Measurements from ENCODE around the gene RETREG1. TPM values are rescaled to one million over a fixed set of nuclear protein-coding genes. Genes with fewer than 3 reads are reported as not detected.
A peak's percentile ranks its signal among the peaks of the same experiment; 100 is the strongest.

The RETREG1 gene
- total RNA-seq, 8 experiments from 2014 or later: 5.5 to 62.9 (median 9.7) TPM

DNA sequence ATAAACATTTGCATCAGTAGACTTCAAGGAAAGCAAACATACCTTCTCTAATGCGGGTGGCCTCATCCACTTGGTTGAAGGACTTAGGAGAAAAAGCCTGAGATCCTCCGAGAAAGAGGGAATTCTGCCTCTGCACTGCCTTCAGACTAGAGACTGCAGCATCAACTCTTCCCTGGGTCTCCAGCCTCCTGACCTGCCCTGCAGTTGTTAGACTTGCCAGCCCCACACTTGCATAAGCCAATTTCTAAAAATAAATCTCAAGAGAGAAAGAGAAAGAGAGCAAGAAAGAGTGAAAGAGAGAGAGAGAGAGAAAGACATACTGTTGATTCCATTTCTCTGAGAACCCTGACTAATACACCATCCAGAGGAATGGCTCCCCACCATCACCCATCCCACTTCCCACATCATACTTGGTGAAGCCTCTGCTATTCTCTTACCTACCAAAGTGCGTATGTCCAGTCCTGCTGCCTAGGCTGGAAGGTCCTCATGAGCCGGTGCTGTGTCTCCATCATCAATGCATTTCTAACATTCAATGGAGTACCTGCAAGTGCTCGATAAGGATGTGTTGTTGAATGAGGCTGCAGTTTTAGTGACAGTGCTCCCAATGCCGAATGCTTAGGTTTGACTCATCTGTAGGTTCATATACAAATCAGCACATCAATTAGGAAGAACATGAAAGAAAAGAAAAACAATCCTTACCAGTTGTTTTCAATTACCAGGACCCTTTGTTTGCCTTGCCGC lies 186.3 kb downstream of the RETREG1 start:
- WGBS, 10 experiments: 38 to 100% (median 80%) methylated on average over 1 to 7 of the region's 7 CpGs; no CpG with 5 or more reads in 1 of the 10 experiments
- no peak for ATAC-seq (replicated peaks in 6 of 8)

GRCh38 chr5:16428359-16428758 lies 188.4 kb downstream of the RETREG1 start:
- Histone ChIP-seq H3K4me1 (replicated peaks in 1 of 2) (peaks cover 13 to 28% of the 10 kb centered on the region in 2 donors), H3K4me3 (no peak overlapping the region), H3K27ac (no peak overlapping the region)
- no peak for ATAC-seq (replicated peaks in 6 of 8)
- in situ Hi-C loops (cut with MboI; ENCODE audit: low pct_unique_long_range_greater_than_20kb in 2 of 9, low sequenced_read_pairs in 9 of 9, unreplicated experiment in 9 of 9): loop anchor here in 4 of 9 experiments (25.0 kb wide), 3 partner anchors 241 to 966 kb away; partner anchors contain the start of gene MARCHF11 (in 2 of the 4)
- WGBS, 10 experiments: 50 to 100% (median 71%) methylated on average over 1 to 4 of the region's 4 CpGs; no CpG with 5 or more reads in 1 of the 10 experiments

More for the DNA sequence above, 186.3 kb downstream of the RETREG1 start:
- H3K4me1 ChIP-seq (replicated peaks in 1 of 2): peaks cover 13 to 28% of the 10 kb centered on the region in 2 donors
- no peak overlapping the region for H3K27ac ChIP-seq
- no peak overlapping the region for H3K4me3 ChIP-seq
- in situ Hi-C loops (cut with MboI; ENCODE audit: low pct_unique_long_range_greater_than_20kb in 2 of 9, low sequenced_read_pairs in 9 of 9, unreplicated experiment in 9 of 9): loop anchor here in 4 of 9 experiments (25.0 kb wide), 3 partner anchors 243 to 968 kb away; partner anchors contain the start of gene MARCHF11 (in 2 of the 4)

GRCh38 chr5:16427587-16427986 lies 189.2 kb downstream of the RETREG1 start:
- H3K4me1 ChIP-seq (replicated peaks in 1 of 2): peaks cover 13 to 28% of the 10 kb centered on the region in 2 donors
- no peak overlapping the region for H3K27ac ChIP-seq
- peak in 5 of 8 experiments; percentile 38 to 69 (median 54) for ATAC-seq (replicated peaks in 6 of 8)
- 39 to 80% (median 57%) methylated on average over 2 to 9 of the region's 11 CpGs; no CpG with 5 or more reads in 4 of the 10 experiments for WGBS, 10 experiments
- H3K4me3 ChIP-seq: no peak overlapping the region
- in situ Hi-C loops (cut with MboI; ENCODE audit: low pct_unique_long_range_greater_than_20kb in 2 of 9, low sequenced_read_pairs in 9 of 9, unreplicated experiment in 9 of 9): loop anchor here in 4 of 9 experiments (25.0 kb wide), 3 partner anchors 240 to 965 kb away; partner anchors contain the start of gene MARCHF11 (in 2 of the 4)

Other genes starting within 250 kb of the RETREG1 start
- 10 to 100 TPM; 27.6 to 63.3 (median 53.9) TPM for gene ZNF622, start 151.2 kb downstream of the RETREG1 start, total RNA-seq